Kidney glomerular epithelial cell (primary cell): ENCODE data around the gene YEATS2.
"Not testable (repeated sequence)": the region's sequence is repeated elsewhere in the genome, so short reads cannot be mapped to it uniquely, and the experiment has no call there.

Experiments
- DNase-seq: peaks from one replicate; lab custom pipeline; 2025; lab: John Stamatoyannopoulos, UW

The YEATS2 gene

GRCh38 chr3:183777016-183777618 is 79.5 kb downstream of the YEATS2 start:
- no peak for DNase-seq

GRCh38 chr3:183779896-183780465 is 82.4 kb downstream of the YEATS2 start:
- DNase-seq: no peak

GRCh38 chr3:183781246-183781645 is 83.6 kb downstream of the YEATS2 start:
- no peak for DNase-seq

- DNase-seq: no peak
Measured at GRCh38 chr3:183782576-183783276, 85.1 kb downstream of the YEATS2 start.

- DNase-seq: not testable (repeated sequence)
Measured at GRCh38 chr3:183784503-183784902, 86.9 kb downstream of the YEATS2 start.

DNA sequence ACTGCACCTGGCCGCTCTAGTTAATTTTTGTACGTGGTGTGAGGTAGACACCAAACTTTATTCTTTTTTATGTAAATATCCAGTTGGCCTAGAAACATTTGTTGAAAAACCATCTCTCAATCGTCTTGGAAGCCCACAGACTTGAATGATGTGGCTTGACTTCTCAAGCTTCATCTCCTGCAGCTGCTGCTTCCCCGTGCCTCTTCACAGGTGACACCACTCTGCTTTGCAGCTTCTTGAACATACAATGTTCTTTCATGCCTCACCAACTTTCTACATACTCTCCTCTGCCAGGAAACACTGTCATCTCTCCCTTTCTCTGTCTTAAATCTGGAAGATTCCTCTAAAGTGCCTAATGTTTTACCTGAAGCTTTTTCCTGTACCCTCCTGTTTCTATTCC is 92.2 kb downstream of the YEATS2 start:
- DNase-seq: no peak

DNA sequence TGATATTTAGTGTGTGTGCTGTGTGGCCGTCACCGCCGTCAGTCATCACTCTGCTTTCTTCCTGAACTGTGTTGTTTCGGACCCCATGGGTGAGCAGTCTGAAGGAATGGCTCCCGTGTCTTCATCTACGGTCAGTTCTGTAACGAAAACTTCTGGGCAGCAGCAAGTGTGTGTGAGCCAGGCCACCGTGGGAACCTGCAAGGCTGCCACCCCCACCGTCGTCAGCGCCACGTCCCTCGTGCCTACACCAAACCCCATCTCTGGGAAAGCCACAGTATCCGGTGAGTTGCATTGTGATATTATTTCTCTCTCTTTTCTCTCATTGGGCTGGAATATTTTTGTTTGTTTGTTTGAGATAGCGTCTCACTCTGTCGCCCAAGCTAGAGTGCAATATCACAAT is 93.1 kb downstream of the YEATS2 start:
- DNase-seq: no peak

- DNase-seq: no peak
Measured at GRCh38 chr3:183792976-183793375, 95.4 kb downstream of the YEATS2 start.

DNA sequence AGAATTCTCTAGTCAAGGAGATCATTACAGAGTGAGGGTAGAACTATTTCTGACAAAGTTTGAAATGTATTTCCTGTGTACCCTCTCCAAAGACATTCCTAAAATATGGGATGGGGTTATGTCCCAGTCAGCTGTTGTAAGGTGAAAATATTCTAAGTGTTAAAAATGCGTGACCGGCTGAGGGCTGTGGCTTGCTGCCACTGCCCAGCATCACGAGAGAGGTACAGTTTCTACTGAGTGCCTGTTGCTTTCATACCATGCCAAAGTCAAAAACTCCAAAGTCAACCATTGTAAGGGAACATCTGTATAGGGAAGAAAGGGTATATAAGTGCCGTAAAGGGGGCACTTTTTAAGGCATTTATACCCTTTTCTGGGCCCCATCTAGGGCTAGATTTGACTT is 96.9 kb downstream of the YEATS2 start:
- DNase-seq: no peak

DNA sequence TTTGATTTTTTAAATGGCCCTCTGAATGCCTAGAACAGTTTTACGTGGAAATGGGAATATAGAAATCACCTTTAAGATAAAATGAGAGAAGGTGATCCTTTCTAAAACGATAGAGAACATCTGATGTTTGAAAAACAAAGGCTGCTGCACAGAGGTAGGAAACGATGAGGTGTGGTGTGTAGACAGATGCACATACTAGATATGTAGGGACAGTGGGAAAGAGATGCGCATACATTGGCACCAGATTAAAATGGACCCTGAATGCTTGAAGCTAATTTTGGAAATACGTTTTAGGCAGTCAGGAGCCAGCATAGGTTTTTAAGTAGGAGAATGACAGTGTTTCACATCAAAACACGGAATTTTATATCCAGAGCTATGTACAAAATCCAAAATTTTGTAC is 98.8 kb downstream of the YEATS2 start:
- DNase-seq: no peak

GRCh38 chr3:183797996-183798395 is 100.4 kb downstream of the YEATS2 start:
- no peak for DNase-seq

GRCh38 chr3:183799461-183799860 is 101.9 kb downstream of the YEATS2 start:
- DNase-seq: no peak

GRCh38 chr3:183800243-183800863 is 102.8 kb downstream of the YEATS2 start:
- DNase-seq: no peak

- DNase-seq: no peak
Measured at GRCh38 chr3:183801601-183802000, 104.0 kb downstream of the YEATS2 start.

GRCh38 chr3:183802989-183803388 is 105.4 kb downstream of the YEATS2 start:
- DNase-seq: no peak

- DNase-seq: no peak
Measured at GRCh38 chr3:183807209-183807728, 109.7 kb downstream of the YEATS2 start.

DNA sequence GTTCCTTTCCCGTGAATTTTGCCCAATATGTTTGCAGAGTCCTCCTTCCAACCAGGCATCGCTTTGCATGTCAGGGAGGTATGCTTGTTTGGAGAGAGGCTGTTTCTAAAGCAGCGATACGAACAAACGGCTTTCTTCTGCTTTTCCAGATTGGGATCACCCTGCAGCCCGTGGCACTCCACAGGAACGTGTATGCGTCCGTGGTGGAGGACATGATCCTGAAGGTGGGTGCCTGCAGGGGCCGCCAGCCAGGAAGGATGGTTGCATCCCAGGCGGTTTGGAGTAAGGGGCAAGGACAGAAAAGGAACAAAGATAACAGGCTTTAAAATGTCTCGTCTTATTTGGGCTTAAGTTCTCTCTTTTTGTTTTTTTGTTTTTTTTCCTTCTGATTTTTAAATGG is 110.3 kb downstream of the YEATS2 start:
- no peak for DNase-seq

GRCh38 chr3:183808355-183808754 is 110.8 kb downstream of the YEATS2 start:
- DNase-seq: no peak

- DNase-seq: no peak
Measured at GRCh38 chr3:183809270-183809669, 111.7 kb downstream of the YEATS2 start.

- no peak for DNase-seq
Measured at GRCh38 chr3:183810643-183811594, 113.3 kb downstream of the YEATS2 start.

- no peak for DNase-seq
Measured at GRCh38 chr3:183811638-183812037, 114.0 kb downstream of the YEATS2 start.
